DMS 273 treated with DMSO at 0.1 percent for 48 hours (cell line): ENCODE results near the gene RPP25.

Experiments used
- DNase-seq: peaks from one replicate; lab custom pipeline; 2025; lab: John Stamatoyannopoulos, UW

The RPP25 gene, protein sequence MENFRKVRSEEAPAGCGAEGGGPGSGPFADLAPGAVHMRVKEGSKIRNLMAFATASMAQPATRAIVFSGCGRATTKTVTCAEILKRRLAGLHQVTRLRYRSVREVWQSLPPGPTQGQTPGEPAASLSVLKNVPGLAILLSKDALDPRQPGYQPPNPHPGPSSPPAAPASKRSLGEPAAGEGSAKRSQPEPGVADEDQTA

DNA sequence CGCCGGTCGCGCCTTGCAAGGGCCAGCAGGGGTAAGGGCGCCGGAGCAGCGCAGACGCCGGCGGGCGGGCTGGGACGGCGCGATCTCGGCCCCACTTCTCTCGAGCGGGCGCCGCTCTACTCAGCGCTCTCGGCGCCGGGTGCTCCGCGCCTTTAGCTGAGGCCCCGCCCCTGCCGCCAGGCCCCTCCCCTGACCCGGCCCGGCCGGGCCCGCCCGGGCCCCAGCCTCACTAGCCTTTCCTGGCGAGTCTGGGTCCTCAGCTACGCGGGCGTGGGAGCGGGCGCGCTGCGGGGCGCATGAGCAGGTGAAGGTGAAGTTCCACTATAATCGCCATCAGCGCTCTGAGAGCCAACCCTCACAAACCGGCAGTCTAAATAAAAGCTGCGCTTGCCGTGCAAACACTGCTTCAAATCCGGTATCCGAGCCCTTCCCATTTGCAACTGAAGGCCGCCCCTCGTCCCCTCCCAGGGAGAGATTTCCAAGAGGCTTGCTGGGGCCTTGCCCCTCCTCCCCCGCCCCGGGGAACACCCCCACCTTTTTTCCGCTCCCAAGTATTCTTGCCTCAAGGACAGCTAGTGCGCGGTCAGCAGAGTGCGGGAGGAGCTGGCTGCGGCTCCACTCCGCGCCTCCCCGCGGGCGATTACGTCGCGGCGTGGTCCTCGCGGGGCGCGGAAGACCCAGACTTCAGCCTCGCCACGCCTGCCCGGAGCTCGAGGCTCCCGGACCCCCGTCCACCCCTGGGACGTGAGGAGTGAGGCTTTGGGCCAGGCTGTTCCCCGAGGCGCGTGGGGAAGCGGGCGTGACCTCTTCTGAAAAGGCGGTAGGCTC, at the start of gene RPP25:
Gene RPP25 (minus strand): TSS at position 125 of the 828 bp plus-strand sequence. CDS start 189 bp downstream, outside the sequence.
- peak; percentile 60 for DNase-seq

DNA sequence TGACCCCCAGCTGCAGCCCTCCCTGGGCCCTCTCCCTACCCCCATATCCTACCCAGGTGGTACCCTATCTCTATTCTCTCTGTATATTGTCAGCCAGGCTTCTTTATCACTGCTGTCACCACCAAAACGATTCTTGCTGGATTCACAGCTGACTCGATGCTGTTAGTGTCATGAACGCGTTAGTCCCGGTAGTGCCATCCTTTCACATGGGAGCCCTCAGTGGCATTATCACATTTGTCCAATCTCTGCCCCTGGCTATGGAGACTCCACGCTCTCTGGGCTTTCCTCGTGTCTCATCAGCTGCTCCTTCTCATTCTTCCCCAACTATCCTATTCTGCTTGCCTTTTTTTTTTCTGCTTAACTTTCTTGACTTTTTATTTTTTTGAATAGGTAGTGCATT, 45.8 kb upstream of the RPP25 start:
- no peak for DNase-seq

DNA sequence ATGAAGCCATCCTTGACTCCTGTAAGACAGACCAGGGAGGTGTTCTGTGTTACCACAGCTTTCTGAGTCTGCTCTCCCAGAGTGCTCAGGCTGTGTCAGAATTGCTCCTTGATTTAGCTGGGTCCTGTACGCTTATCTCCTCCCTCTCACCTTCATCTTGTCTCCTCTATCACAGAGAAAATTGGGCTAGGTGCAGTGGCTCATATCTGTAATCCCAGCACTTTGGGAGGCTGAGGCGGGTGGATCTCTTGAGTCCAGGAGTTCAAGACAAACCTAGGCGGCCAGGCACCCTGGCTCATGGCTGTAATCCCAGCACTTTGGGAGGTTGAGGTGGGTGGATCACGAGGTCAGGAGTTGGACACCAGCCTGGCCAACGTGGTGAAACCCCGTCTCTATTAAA, 44.7 kb upstream of the RPP25 start:
- DNase-seq = no peak

DNA sequence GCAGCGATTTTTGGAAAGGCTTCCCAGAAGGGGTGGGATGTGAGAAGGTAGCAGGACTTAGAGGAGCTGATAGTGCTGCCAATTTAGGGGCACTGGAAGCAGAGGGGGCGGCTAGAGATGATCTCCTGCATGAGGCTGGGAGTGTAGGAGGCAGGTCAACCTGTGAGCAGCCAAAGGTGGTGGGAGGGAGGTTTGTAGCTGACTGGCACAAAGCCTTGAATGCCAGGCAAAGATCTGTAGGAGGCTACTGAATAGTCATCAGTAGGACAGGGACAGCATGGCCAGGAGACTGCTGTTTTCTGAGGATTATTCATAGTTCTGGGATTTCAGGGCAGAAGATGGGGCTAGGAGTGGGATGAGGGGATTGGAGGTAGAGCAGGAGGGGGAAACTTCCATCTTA, 41.0 kb upstream of the RPP25 start:
- DNase-seq = no peak

DNA sequence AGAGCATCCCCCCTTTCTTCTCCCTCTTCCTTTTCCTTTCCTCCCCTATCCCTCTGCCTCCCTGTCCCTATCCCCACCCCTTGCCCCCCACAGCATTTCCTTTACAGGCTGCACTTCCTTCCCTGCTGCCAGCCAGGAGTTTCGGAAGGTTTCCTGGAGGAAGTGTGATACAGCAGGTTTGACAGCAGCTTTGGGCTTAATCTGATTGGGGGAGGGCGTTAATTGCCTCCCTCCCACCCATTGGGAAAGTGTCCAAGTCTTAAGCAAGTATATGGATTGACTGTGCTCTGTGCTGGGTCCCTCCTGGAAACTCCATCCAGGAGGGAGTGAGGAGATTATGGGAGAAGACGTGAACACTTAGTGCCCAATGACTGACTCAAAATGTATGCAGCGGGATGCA, 40.6 kb upstream of the RPP25 start:
- DNase-seq = no peak

DNA sequence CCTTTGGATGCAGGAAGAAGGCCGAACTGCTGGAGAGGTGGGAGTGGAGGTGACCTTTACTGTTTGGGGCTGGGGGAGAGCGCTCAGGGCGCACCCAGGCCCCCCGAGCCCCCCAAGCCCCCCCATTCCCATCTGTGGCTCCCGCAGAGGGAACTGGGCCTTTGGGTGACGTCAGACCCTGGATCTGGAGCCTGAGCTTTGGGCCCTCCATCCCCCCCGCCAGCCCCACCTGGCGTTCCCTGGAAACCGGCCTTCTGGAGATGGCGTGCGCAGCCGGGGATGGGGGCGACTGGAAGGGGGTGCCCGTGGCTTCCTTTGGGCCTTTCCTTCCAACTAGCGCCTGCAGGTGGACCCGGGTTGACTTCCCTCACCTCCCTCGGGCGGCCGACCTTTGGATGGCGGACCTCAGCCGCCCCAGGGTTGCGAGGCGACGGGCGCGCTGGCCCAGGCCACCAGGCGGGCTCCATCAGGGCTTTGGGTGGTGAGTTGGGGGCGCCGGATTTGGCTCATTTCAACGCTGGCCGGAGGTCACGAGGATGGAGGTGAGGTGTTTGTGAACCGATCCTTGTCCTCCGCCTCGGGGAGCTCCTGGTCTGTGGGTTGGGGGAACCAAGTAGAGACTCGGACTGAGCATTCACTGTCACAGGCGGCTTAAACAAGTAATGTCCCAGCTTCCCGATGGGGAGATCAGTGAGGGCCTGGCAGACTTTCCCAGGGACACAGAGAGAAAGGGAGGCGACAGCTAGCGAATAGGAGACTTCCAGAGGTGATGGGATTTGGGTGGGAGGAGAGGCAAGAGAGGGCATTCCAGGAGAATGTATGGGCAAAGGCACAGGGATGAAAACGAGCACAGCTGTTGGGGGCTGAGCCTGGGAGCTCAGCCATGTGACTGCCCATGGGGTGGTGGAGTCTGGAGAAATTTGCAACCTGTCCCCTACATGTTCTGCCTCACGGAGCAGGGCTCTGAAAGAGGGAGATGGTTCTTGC, 39.5 kb upstream of the RPP25 start:
- peak; percentile 60 for DNase-seq

DNA sequence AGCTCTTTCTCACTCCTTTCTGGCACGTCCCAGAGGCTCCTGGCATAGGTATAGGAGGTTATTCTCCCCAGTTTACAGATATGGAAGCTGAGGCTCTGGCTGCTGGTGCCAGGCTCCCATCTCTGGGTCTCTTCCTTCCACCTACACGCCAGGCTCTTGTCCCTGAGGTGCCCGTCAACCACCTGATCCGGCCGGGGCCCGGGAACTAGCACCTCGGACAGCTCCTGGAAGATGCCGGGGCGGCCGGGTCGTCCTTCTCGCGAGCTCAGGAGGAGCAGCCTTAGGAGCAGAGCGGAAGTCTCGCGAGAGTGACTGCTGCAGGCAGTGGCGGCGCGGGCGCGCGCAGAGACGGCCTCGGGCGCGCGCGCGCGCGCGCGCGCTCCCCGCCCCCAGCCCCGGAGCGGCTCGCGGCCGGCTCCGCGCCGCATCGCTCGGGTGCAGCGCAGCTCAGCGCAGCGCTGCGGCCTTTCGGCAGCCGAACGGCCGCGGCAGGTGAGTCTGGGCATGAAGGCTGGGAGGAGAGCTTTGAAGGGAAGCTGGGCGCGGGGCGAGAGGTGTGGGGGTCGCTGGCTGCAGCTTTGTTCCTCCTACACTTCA, 38.7 kb upstream of the RPP25 start, which contains the start of gene SCAMP5:
Gene SCAMP5 (plus strand): TSS at position 382 of the 597 bp plus-strand sequence. CDS start 16,277 bp downstream, outside the sequence.
- DNase-seq = peak; percentile 63

DNA sequence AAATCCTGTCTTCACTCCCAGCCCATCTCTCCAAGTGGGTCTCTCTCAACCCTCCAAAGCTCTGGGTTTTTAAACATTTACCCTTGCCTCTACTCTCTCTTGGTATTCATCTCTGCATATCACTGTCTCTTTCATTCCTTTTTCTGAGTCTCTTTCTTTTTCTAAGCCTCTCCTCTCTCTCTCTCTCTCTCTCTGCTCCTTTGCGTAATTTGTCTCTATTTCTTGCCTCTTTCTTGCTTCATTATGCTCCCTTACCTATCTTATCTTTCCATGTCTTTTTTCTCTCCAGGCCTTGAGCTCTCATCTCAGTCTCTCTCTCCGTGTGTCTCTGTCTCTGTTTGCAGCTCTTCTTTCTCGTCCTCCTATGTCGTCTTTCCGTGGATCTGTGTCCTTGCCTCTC, 38.1 kb upstream of the RPP25 start:
- no peak for DNase-seq

DNA sequence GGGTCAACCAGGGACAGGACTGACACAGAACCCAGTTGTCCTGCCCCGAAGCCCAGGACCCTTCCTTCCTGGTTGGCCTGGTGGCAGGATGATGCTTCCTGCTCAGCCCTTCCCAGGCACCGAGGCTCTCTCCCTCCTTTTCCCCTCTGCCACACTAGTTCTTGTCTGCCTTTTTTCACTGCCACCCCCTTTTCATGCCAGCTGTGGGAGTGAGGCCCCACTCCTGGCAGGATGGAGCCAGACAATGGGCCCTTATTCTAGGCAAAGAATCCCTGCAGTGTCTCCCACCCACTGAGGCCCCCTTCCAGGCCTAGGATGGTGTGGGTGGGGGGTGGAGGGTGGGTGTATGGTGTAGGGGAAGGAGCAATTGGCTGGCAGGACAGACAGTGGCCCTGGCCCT, 37.7 kb upstream of the RPP25 start:
- no peak for DNase-seq

DNA sequence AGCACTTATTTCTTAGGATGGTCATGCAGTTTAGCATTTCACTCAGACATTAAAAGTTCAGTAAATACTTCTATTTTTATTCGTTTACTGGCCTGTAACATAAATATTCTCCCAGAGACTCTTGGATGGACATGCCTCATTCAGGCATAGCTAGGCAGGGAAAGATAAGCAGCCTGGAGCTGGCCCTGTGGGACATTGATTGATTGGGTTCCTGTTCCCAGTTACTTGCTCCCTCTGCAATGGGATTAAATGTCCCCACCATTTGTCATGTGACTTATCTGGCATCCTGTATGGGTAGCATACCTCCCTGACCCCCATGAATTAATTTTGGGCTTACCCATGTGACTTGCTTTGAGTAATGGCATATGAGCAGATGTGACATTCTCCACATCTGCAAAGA, 36.0 kb upstream of the RPP25 start:
- DNase-seq = no peak

DNA sequence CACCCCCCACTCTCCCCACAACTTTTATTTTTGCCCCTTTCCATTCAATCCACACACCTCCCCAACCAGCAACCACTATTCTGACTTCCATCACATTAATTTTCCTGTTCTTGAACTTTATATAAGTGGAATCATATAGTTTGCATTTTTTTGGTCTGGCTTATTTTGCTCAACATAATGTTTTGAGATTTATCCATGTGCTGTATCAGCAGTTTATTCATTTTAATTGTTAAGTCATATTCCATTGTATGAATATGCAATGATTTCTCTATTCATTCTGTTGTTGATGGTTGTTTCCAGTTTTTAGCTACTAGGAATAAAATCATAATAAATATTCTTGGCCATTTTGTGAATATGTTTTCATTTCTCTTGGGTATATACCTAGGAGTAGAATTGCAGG, 33.0 kb upstream of the RPP25 start:
- no peak for DNase-seq

DNA sequence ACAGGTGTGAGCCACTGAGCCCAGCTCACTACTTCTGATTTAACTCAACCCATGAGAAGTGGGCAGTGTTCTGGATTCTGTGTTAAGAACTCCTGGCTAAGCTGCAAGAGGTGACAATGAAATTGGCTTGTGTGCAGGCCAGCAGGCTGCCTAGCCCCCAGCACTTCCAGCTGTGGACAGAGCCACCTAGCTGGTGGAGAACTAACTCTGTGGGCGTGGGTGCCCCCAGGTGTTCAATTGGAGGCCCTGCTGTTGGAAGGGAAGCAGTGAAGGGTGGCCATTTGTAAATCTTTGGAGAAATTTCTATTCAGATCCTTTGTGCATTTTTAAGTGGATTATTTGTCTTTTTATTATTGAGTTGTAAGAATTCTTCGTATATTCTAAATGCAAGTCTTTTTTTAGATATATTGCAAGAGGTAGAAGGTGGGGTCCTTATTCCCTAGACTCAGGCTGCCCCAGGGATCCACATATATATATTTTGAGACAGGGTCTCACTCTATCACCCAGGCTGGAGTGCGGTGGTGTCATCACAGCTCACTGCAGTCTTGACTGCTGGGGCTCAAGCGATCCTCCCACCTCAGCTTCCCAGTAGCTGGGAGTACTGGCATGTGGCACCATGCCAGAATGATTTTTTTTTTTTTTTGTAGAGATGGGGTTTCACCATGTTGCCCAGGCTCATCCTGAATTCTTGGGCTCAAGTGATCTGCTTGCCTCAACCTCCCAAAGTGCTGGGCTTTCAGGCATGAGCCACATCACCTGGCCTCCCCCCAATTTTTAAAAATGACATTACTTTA, 31.6 kb upstream of the RPP25 start:
- DNase-seq = no peak

DNA sequence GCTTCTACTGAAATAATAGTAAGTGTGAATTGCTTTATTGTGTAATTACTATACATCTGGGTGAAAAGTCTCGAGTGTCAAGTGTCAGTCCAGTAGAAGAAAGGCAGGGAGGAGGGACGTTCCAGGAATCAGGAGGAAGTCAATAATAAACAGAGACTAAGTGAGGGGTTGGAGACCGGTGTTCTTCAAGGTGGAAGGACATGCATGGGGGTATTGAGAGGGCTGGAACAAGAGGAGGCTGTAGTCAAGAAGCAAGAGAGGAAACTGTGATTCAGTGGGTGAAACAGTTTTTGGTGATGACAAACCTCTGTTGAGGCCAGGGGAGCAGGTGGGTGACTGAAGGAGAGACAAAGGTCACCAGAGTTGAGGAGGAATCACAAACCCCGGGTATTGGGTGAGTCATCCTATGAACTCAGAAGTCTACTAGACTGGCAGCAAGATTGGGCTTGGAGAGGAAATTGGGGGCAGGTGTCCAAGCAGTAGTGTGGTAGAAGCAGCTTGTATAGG, 27.2 kb upstream of the RPP25 start:
- no peak for DNase-seq

DNA sequence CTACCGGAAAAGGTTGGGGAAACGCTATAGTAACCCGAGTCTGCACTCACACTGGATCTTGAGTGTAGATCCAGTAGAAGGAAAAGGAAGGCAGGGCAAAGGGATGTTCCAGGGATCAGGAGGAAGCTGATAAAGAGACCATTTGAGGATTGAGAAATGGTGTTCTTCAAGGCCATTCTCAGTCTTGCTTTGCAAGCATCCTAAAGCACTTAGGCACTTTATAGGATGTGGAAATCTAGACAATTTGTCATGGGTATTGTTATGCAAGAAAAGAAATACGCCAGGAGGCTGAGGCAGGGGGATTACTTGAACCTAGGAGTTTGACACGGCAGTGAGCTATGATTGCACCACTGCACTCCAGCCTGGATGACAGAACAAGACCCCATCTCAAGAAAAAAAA, 25.6 kb upstream of the RPP25 start:
- no peak for DNase-seq

DNA sequence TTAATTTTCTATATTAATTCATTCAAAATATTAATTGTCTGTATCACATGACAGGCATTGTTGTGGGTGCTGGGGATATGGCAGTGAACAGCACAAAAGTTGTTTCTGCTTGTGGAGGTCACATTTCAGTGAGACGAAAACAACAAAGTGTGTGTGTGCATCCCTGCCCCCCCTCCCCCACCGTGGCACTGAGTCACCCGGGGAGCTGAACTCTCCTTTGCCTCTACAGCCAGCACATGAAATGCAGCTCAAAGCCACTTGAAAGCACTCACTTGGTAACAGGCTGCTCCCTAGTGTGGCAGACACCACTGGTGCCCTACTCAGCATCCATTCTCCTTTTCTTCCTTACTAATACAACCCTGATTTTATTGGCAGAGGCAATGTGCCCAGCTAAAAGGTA, 21.9 kb upstream of the RPP25 start:
- DNase-seq = no peak

DNA sequence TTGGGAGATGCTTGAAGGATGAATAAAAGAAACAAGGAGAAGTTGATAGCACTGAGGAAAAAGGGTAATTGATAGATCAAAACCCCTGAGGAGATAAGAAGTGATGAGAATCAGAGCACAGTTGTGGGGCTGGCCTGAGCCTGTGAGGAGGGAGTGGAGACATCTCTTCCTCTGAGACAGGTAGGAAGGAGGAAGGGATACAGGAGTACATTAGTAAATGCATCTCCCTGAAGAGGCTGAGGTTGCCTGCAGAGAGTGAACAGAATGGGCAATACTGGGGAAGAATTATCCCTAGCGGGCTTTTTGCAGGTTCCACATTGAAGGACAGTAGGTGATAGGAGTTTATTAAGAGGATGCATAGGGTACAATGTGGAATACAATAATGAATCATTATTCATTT, 21.5 kb upstream of the RPP25 start:
- no peak for DNase-seq

DNA sequence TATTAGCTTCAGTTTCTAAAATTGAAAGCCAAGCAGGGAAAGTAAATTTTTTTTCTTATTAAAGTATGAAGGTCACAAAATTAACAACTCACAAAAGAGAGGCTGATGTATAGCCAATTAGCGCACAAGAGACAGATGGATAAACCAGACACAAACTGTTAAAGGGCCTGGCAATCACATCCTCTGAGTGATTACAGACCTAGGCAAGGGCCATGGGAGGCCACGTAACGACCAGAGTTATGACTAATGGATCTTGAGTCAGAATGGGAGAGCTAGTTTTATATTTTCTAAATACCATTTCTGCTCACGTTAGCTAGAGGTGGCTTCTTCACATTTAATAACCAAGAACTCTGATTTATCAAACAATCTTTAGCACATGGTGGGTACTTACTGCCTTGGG, 21.0 kb upstream of the RPP25 start:
- no peak for DNase-seq

DNA sequence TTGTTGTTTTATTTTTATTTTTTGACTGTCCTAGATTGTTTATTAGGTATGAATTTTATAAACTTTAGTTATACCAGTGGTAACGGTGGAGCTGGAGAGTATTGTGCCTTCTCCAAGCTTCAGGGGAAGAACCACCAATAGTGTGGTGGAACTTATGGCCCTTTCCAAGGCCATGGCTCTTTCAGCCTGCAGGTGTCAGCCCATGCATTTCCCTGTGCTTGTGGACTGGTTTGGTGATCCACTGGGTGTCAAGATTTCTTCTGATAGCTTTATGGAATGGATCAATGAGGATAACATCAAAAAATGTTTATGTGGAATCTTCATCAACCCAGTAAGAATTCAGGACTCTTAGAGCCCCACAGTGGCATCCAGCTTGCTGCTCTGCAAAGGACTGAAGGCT, 19.6 kb upstream of the RPP25 start:
- DNase-seq = no peak

DNA sequence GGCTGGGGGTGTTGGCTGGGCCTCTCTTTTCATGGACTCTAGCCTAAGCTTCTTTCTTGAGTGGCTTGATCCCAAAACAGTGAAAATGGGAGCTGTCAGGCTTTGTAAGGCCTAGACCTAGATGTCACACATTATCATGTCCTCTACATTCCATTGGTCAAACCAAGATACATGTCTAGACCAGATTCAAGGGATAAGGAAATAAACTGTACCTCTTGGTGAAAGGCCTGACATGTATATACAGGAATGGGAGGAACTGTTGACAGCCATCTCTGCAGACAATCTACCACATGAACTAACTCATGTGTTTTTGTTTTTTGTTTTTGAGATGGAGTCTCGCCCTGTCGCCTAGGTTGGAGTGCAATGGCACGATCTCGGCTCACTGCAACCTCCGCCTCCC, 11.1 kb upstream of the RPP25 start:
- DNase-seq = no peak

DNA sequence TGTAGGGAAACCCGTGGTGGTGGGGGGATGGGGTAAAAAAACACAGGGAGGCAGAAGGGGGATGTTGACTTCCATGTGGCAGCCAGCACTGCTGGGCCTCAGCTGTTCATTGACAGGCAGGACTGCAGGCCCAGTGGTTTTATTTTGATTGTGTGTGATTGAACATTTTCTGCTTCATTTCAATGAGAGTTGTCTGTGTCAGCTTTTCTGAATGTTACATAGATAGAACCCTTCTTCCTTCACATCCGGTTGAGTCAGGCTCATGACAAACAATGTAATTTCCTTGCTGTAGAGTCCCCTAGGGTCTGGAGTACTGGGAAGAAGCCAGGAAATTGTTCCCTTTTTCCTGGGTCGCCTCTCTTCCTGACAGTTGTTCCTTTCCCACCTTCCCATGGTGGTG, 8.2 kb upstream of the RPP25 start:
- no peak for DNase-seq

DNA sequence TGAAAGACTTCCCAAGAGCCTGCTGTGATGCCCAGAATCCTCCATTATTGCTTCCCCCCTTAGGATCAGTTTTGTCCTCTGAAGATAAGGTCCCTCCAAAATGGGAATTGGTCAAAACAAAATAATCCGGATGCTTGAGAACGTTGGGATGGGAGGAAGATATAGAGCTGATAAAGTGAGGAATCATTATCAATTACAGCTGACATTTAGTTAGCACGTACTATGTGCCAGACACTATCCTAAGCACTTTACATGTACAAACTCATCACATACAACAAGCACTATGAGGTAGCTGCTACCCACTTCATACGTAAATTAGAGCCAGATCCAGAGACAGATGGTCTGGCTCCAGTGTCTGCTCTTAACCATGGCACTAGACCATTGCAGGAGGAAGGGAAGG, 6.6 kb upstream of the RPP25 start:
- no peak for DNase-seq
